ENCODE results near the gene RSPRY1. TPM values are rescaled to one million over a fixed set of nuclear protein-coding genes. Genes with fewer than 3 reads are reported as not detected.
A peak's percentile ranks its signal among the peaks of the same experiment; 100 is the strongest.
"Not testable (repeated sequence)": the region's sequence is repeated elsewhere in the genome, so short reads cannot be mapped to it uniquely, and the experiment has no call there.

The RSPRY1 gene
- total and polyA plus RNA-seq, 2 of the 8 experiments (the other 6 are each of a cell fraction or from before 2014, with no cell fraction given): 11.5 to 32.5 TPM

DNA sequence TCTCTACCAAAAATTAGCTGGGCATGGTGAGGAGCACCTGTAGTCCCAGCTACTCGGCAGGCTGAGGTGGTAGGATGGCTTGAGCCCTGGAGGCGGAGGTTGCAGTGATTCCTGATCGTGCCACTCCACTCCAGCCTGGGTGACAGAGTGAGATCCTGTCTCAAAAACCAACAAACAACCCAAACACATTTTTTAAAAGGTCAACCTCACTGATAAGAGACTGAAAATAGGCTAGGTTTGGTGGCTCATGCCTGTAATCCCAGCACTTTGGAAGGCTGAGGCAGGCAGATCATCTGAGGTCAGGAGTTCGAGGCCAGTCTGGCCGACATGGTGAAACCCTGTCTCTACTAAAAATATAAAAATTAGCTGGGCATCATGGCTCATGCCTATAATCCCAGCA is 89.8 kb downstream of the RSPRY1 start:
- H3K79me2 ChIP-seq (ENCODE audit: control insufficient read depth in 1 of 2, insufficient read depth in 2 of 2, low read length in 2 of 2); H2AFZ ChIP-seq (ENCODE audit: low read length); POLR2A ChIA-PET (ENCODE audit: partially characterized antibody); H3K4ac ChIP-seq (replicated peaks; ENCODE audit: insufficient read length, low read depth, low read length); FAIRE-seq; H3K23ac ChIP-seq (ENCODE audit: insufficient read length); H3K4me1 ChIP-seq (replicated peaks in 1 of 4; ENCODE audit: control insufficient read depth in 3 of 4, insufficient read depth in 4 of 4, low read length in 3 of 4); DNase-seq (ENCODE audit: low read depth in 1 of 2, low spot score in 2 of 2); H2AK5ac ChIP-seq (ENCODE audit: low read depth, low read length); H3K9me3 ChIP-seq (ENCODE audit: insufficient read depth in 2 of 2, low read depth in 1 of 2, low read length in 1 of 2); H3K18ac ChIP-seq (ENCODE audit: extremely low read depth, low read length); H3K56ac ChIP-seq (replicated peaks; ENCODE audit: insufficient read length, low read depth, low read length); H3K23me2 ChIP-seq (ENCODE audit: low read depth, low read length); H2BK5ac ChIP-seq (ENCODE audit: low read depth, low read length); H2BK20ac ChIP-seq (ENCODE audit: low read length); H4K91ac ChIP-seq (replicated peaks; ENCODE audit: insufficient read length, low read length); H3K36me3 ChIP-seq (ENCODE audit: control insufficient read depth in 2 of 4, insufficient read depth in 4 of 4, low read length in 3 of 4); H3K27me3 ChIP-seq (replicated peaks in 1 of 4; ENCODE audit: control insufficient read depth in 3 of 4, extremely low read depth in 1 of 4, insufficient read depth in 3 of 4, low read length in 3 of 4); H3K14ac ChIP-seq (ENCODE audit: insufficient read length); H3K4me3 ChIP-seq (ENCODE audit: extremely low read depth in 1 of 4, insufficient read depth in 2 of 4, low read depth in 3 of 4, low read length in 4 of 4); H4K20me1 ChIP-seq (replicated peaks in 1 of 2; ENCODE audit: control insufficient read depth in 1 of 2, insufficient read depth in 2 of 2, low read length in 2 of 2); H3K79me1 ChIP-seq (ENCODE audit: low read depth, low read length); H3K27ac ChIP-seq (ENCODE audit: low read depth, low read length); H4K5ac ChIP-seq (ENCODE audit: insufficient read length, low read depth, low read length); H3K9ac ChIP-seq (replicated peaks in 1 of 4; ENCODE audit: extremely low read depth in 1 of 4, low read depth in 3 of 4, low read length in 3 of 4); H3K4me2 ChIP-seq (ENCODE audit: insufficient read depth in 1 of 2, low read depth in 2 of 2, low read length in 2 of 2); H4K8ac ChIP-seq (ENCODE audit: extremely low read depth, insufficient read depth, low read length); H2BK120ac ChIP-seq (replicated peaks; ENCODE audit: low read depth, low read length): not testable (repeated sequence)
- Histone ChIP-seq H2BK15ac (ENCODE audit: low read length) (peak overlapping the region; percentile 46; the same call in 1 of the 2 replicates), H2BK12ac (ENCODE audit: low read depth, low read length) (peak overlapping the region; percentile 75; the same call in 1 of the 2 replicates)
- CTCF ChIA-PET (ENCODE audit: partially characterized antibody): interaction anchor here (0.6 to 1.8 kb wide), 2 partner anchors 61 to 143 kb away, joined by 3 to 4 read pairs; no protein-coding TSS in a partner anchor
- 83% methylated on average over 5 of the region's 5 CpGs; no CpG with 5 or more reads in 1 of the 2 experiments for WGBS, 2 experiments (ENCODE audit: extremely low coverage in 1 of 2, insufficient coverage in 1 of 2, insufficient read length in 1 of 2, insufficient replicate concordance in 2 of 2, low coverage in 1 of 2, low lambda C conversion rate in 2 of 2, missing lambda C conversion rate in 1 of 2)

Measured in H1 (cell line).